Measurements from ENCODE around the gene IFRD1. TPM values are rescaled to one million over a fixed set of nuclear protein-coding genes. Genes with fewer than 3 reads are reported as not detected.
"Not testable (repeated sequence)": the region's sequence is repeated elsewhere in the genome, so short reads cannot be mapped to it uniquely, and the experiment has no call there.

Gene IFRD1
- total and polyA plus RNA-seq, 2 donors = 30.8 to 49.0 TPM

DNA sequence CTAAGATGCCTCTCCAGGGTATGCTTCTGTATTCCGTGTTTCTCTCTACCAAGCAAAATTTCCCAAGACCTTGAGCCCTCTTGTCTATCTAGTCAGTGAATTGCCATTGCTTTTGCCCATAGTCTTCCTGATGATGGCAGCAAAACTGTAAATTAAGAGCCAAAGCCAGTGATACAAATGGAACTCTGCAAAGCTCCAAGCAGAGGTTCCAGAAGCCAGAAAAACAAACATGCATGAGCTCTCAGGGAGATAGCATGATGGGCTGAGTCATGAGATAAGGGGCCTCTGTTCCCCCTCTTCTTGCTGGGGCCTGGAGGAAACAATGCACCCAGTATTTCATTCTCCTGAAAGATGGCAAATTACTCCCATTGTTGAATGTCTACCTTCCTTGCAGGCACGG, 55.2 kb downstream of the IFRD1 start:
- no peak for DNase-seq (ENCODE audit: extremely low spot score)
- H3K4me1 ChIP-seq (ENCODE audit: insufficient read depth) = no peaks in the 10 kb centered on the region
- H3K4me3 ChIP-seq (ENCODE audit: low read depth, low read length) = no peak overlapping the region
- H3K27ac ChIP-seq (ENCODE audit: low read depth) = no peak overlapping the region
- WGBS = 66% methylated on average over 2 of the region's 2 CpGs
- no peaks in the 10 kb centered on the region for H3K36me3 ChIP-seq (ENCODE audit: insufficient read depth)

DNA sequence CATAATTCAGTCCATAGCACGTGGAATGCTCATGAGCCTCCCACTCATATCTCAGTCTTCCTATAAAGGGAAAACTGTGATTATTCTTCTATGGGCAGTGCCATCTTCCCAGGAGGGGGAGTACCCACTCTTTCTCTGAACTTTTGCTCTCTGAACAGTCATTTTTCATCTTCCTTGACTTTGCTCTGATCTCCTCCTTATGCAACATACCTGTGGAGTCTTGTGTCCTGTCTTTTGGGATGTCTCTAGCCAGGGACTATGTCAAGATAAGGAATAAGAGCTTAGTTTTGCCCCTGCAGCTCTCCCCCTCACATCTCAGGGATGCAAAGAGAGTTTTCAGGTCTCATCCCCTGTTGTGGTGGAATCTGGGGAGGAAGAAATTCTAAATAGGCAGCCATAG, 58.1 kb downstream of the IFRD1 start:
- Histone ChIP-seq H3K4me3 (ENCODE audit: low read depth, low read length) (no peak overlapping the region), H3K27ac (ENCODE audit: low read depth) (no peak overlapping the region), H3K4me1 (ENCODE audit: insufficient read depth) (no peaks in the 10 kb centered on the region), H3K36me3 (ENCODE audit: insufficient read depth) (no peaks in the 10 kb centered on the region)
- no peak for DNase-seq (ENCODE audit: extremely low spot score)
- WGBS = 95% methylated on average over 1 of the region's 1 CpG

DNA sequence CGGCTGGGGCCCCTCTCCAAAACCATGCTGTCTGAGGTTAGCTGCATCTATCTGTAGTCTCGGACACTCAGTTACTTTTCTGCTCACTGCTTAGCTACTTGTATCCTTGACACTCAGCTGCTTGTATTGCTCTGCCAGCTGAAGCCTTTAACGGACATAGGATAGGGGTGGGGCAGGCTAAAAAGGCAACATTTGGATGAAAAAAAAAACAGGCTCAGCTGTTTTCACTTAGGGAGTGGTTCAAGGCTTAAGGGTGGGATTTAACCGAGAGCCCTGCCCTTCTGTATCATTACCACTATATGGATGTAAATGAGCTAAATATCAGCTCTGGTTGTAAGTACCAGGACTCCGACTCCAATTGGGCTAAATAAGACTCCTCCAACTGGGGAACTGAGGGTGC, 59.1 kb downstream of the IFRD1 start:
- Histone ChIP-seq H3K4me1 (ENCODE audit: insufficient read depth) (no peaks in the 10 kb centered on the region), H3K36me3 (ENCODE audit: insufficient read depth) (no peaks in the 10 kb centered on the region), H3K27ac (ENCODE audit: low read depth) (no peak overlapping the region), H3K4me3 (ENCODE audit: low read depth, low read length) (no peak overlapping the region)
- DNase-seq (ENCODE audit: extremely low spot score) = no peak
- WGBS = 68% methylated on average over 5 of the region's 5 CpGs

DNA sequence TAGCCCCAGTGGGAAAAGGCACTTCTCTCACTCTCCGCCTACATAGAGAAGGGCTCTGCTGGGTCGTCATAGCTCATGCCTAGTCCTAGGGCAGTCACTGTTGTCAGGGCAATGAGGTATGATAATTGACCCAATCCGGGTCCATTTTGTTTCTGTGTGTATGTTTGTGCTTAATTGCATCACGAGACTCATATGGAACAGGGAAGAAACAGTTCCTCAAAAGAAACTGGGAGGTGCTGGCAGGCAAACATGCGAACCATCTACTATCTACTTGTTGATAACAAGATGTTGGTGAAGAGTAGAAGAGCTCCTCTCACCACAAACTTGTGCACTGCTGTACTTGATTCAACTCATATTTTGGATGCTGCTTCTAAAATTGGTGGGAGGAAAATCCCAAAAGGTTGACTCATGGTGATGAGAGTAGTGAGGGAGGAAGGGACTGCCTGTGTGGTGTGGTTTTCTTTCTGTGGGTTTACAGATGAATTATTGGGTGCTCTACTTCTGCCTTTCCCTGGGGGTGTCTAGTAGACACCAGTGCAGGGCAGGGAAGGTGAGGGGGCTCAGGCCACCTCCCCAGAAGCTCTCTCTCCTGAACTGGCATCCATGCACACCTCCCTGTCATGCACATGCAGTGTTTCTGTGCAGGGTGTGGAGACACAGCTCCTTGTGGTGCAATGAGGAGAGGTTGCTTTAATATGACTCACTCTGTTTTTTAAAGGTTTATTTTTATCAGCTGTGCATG, 59.9 kb downstream of the IFRD1 start:
- 78% methylated on average over 5 of the region's 5 CpGs for WGBS
- Histone ChIP-seq H3K27ac (ENCODE audit: low read depth) (no peak overlapping the region), H3K4me1 (ENCODE audit: insufficient read depth) (no peaks in the 10 kb centered on the region), H3K4me3 (ENCODE audit: low read depth, low read length) (no peak overlapping the region), H3K36me3 (ENCODE audit: insufficient read depth) (no peaks in the 10 kb centered on the region)
- no peak for DNase-seq (ENCODE audit: extremely low spot score)

DNA sequence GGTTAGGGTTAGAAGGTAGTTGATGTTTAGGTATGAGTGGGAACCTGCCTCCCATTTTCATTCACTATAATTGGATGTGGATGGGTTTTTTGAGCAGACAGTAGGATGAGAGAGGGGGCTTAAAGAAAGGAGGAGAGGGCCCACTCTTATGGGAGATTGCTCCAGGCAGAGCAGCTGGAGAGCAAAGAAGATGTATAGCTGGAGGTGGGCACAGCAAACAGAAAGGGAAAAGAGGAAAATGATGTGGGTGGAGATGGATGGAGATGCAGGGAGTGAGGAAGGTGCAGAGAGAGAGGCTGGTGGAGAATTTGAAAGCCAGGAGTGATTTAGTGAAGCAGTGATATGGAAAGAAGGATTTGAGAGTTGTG, 60.5 kb downstream of the IFRD1 start:
- no peak for DNase-seq (ENCODE audit: extremely low spot score)
- Histone ChIP-seq H3K4me3 (ENCODE audit: low read depth, low read length) (no peak overlapping the region), H3K4me1 (ENCODE audit: insufficient read depth) (no peaks in the 10 kb centered on the region), H3K27ac (ENCODE audit: low read depth) (no peak overlapping the region), H3K36me3 (ENCODE audit: insufficient read depth) (no peaks in the 10 kb centered on the region)

DNA sequence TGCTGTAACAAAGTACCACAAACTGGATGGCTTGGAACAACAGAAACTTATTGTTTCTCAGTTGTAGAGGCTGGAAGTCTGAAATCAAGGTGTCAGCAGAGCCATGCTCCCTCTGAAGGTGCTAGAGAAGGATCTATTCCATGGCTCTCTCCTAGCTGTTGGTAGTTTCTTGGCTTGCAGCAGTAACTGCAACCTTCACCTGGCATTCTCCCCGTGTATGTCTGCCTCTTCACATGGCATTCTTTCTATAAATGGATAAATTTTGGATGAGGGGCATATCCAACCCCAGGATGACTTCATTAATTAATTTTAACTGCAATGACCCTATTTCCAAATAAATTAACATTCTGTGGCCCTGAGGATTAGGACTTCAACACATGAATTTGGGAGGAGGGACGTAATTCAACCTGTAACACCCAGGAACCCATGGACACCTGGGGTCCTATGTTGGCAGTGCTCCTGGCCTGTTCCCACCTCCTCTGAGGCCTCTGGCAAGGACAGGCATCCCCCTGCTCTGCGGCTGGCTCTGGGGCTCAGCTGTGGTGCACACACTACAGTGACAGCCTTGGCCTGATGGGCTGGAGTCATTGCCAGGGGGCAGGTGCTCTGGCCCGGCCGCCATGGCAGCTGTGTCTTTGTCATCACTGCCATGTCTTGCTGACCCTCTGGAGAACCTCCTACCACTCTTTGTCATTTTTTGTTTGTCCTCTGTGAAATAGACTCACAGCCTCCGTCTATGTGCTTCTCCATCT, 61.4 kb downstream of the IFRD1 start:
- no peak for DNase-seq (ENCODE audit: extremely low spot score)
- no peaks in the 10 kb centered on the region for H3K36me3 ChIP-seq (ENCODE audit: insufficient read depth)
- WGBS = 91% methylated on average over 6 of the region's 6 CpGs

DNA sequence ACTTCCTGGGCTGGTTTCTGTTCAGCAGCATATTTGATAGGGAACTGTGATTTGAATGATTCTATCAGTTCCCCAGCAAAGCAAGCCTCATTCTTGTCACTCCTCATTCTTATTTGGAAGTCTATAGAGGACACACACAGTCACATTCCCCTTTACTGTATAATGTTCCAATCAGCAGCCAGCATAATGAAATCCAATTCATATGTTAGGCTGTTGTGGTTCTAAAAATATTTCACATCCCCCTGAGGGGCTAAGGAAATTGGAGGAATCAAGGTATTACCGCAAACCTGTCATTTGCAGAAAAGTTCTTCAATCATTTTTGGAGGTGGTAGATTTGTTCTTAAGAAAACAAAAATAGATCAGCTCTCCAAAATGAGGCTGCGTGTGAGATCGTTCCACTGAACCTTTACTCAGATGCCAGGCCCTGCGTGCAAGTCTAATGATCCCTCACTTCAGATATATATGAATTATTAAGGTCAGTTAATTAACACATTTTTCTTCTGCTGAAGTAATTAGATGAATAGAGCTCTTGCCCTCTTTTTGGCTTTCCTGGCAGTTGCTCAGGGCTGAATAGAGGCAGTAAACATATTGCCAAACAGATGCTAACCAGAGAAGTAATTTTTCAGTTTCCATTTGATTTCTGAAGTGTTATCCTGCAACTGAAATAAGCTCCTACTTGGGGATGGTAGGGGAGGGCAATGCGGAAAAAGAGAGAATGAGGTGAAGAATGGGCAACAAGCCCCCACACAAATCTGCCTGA, 62.4 kb downstream of the IFRD1 start:
- Histone ChIP-seq H3K27ac (ENCODE audit: low read depth) (no peak overlapping the region), H3K4me3 (ENCODE audit: low read depth, low read length) (no peak overlapping the region), H3K4me1 (ENCODE audit: insufficient read depth) (no peaks in the 10 kb centered on the region), H3K36me3 (ENCODE audit: insufficient read depth) (no peaks in the 10 kb centered on the region)
- WGBS = 94% methylated on average over 5 of the region's 5 CpGs
- DNase-seq (ENCODE audit: extremely low spot score) = no peak

More for the DNA sequence above, 61.4 kb downstream of the IFRD1 start:
- Histone ChIP-seq H3K27ac (ENCODE audit: low read depth) (no peak overlapping the region), H3K4me1 (ENCODE audit: insufficient read depth) (no peaks in the 10 kb centered on the region), H3K4me3 (ENCODE audit: low read depth, low read length) (no peak overlapping the region)

DNA sequence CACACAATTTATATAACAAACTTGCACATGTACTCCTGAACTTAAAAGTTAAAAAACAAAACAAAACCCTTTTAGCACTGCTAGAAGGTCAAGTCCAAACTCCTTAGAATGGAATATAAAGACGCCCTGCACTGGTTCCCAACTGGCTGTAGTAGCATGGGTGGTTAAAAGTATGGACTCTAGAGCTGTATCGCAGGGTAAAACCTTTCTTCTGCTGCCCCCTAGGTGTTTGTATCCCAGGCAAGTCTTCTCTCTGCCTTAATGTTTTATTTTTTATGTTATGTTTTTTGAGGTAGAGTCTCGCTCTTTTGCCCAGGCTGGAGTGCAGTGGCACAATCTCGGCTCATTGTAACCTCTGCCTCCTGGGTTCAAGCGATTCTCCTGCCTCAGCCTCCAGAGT, 65.7 kb downstream of the IFRD1 start:
- Histone ChIP-seq H3K27ac (ENCODE audit: low read depth) (no peak overlapping the region), H3K4me1 (ENCODE audit: insufficient read depth) (no peaks in the 10 kb centered on the region), H3K4me3 (ENCODE audit: low read depth, low read length) (no peak overlapping the region), H3K36me3 (ENCODE audit: insufficient read depth) (no peaks in the 10 kb centered on the region)
- DNase-seq (ENCODE audit: extremely low spot score) = no peak
- WGBS = 94% methylated on average over 5 of the region's 5 CpGs

DNA sequence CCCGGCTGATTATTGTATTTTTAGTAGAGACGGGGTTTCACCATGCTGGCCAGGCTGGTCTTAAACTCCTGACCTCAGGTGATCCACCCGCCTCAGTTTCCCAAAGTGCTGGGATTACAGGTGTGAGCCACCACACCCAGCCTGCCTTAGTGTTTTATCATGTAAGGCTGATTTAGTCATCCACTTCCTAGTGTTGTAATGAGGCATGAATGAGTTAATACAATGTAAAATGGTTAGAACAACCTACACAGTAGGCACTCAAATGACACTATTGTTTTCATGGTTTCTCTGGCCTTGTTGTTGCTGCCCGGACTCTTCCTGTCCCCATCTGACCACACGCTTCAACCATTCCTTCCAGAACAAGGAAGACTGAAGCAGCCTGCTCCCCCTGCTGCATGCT, 66.2 kb downstream of the IFRD1 start:
- H3K36me3 ChIP-seq (ENCODE audit: insufficient read depth); H3K4me3 ChIP-seq (ENCODE audit: low read depth, low read length); DNase-seq (ENCODE audit: extremely low spot score); H3K27ac ChIP-seq (ENCODE audit: low read depth); H3K4me1 ChIP-seq (ENCODE audit: insufficient read depth): not testable (repeated sequence)
- 89% methylated on average over 5 of the region's 5 CpGs for WGBS

DNA sequence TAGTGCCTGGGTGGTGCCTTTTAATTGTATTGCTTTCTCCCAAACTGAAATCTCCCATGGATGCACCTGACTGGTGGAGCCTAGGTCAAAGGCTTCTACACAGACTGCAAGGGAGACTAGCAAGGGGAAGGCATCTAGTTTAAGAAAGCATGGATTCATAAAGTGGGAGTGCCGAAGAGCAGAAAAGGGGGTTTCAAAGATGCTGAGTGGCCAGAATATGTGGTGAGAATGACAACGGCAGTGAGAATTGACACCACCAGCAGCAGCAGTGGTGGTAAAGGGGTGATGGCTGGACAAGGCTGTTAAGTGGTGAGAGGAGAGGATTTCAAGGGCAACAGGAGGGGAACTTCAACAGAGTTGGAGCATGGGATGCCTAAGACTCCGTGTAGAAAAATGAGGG, 67.2 kb downstream of the IFRD1 start:
- no peak for DNase-seq (ENCODE audit: extremely low spot score)
- 90% methylated on average over 3 of the region's 3 CpGs for WGBS
- H3K27ac ChIP-seq (ENCODE audit: low read depth) = no peak overlapping the region
- no peaks in the 10 kb centered on the region for H3K36me3 ChIP-seq (ENCODE audit: insufficient read depth)
- no peaks in the 10 kb centered on the region for H3K4me1 ChIP-seq (ENCODE audit: insufficient read depth)
- no peak overlapping the region for H3K4me3 ChIP-seq (ENCODE audit: low read depth, low read length)

DNA sequence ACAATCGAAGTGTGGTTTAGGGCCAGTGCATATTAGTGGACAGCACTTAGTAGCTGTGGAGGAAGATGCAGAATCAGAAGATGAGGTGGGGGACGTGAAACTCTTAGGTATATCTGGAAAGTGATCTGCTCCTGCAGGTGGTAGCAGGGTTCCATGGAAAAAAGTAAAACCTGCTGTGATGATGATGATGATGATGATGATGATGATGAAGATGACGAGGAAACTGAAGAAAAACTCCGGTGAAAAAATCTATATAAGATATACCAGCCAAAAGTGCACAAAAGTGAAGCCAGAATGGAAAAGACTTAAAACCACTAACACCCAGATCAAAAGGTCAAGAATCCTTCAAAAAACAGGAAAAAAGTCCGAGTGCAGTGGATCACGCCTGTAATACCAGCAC, 70.5 kb downstream of the IFRD1 start:
- DNase-seq (ENCODE audit: extremely low spot score) = no peak
- Histone ChIP-seq H3K4me3 (ENCODE audit: low read depth, low read length) (no peak overlapping the region), H3K36me3 (ENCODE audit: insufficient read depth) (no peaks in the 10 kb centered on the region), H3K4me1 (ENCODE audit: insufficient read depth) (no peaks in the 10 kb centered on the region), H3K27ac (ENCODE audit: low read depth) (no peak overlapping the region)
- WGBS = 88% methylated on average over 6 of the region's 6 CpGs

DNA sequence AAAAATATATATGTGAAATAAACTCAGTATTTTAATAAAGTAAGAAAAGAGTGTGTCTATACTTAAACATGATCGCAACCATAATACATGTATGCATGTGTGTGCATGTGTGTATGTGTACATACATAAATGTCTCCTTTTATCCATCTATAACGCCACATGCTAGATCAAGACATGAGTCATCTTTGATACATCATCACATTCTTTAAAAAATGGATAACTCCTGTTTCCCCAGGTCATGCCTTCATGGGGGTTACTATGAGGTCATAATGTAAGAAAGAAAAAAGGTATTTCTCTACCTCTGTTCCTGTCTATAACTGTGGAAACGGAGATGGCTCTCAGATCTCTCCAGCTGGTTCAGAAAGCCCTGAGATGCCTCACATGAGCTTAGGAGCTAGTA, 71.7 kb downstream of the IFRD1 start:
- no peak overlapping the region for H3K4me3 ChIP-seq (ENCODE audit: low read depth, low read length)
- no peaks in the 10 kb centered on the region for H3K4me1 ChIP-seq (ENCODE audit: insufficient read depth)
- DNase-seq (ENCODE audit: extremely low spot score) = no peak
- WGBS = 89% methylated on average over 3 of the region's 3 CpGs
- H3K27ac ChIP-seq (ENCODE audit: low read depth) = no peak overlapping the region
- H3K36me3 ChIP-seq (ENCODE audit: insufficient read depth) = no peaks in the 10 kb centered on the region

DNA sequence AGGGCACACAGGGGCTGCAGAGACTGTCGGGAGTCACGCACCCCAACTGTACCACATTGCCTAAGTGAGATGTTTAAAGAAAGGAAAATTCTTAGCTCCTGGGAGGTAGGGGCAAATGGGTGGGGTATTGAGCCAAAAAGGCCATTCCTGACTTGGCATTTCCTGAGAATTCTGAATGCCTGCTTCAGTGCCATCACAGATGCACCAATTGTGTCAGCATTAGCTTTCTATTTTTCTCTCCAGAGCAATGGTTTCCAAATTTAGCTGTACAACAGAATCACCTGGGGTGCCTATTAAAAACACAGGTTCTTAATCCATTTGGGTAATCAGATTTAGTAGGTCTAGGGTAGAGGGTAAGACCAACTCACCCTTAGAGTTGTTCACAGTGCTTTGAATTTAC, 73.6 kb downstream of the IFRD1 start:
- no peak overlapping the region for H3K27ac ChIP-seq (ENCODE audit: low read depth)
- no peak overlapping the region for H3K4me3 ChIP-seq (ENCODE audit: low read depth, low read length)
- no peak for DNase-seq (ENCODE audit: extremely low spot score)
- H3K4me1 ChIP-seq (ENCODE audit: insufficient read depth) = no peaks in the 10 kb centered on the region
- no peaks in the 10 kb centered on the region for H3K36me3 ChIP-seq (ENCODE audit: insufficient read depth)
- WGBS = 92% methylated on average over 2 of the region's 2 CpGs
